Measurements from ENCODE around the gene ELN.
"Not testable (repeated sequence)": the region's sequence is repeated elsewhere in the genome, so short reads cannot be mapped to it uniquely, and the experiment has no call there.

Gene ELN

GRCh38 chr7:74007242-74007567, 20.8 kb upstream of the ELN start:
- Histone ChIP-seq H3K27me3 (no peaks in the 10 kb centered on the region), H3K4me1 (peaks cover 20 to 45% (median 28%) of the 10 kb centered on the region in 10 experiments), H3K9me3 (replicated peaks in 1 of 11) (no peaks in the 10 kb centered on the region), H4K20me1 (no peaks in the 10 kb centered on the region), H3K4me2 (no peak overlapping the region), H3K27ac (no peak overlapping the region), H3K4me3 (no peak overlapping the region), H3K9ac (no peak overlapping the region), H3K36me3 (no peaks in the 10 kb centered on the region)
- no peak for TF ChIP-seq Cebpa-rat (IDR thresholded peaks at IDR 0.05)

GRCh38 chr7:74008687-74009086, 19.3 kb upstream of the ELN start:
- H3K9ac ChIP-seq: no peak overlapping the region
- no peaks in the 10 kb centered on the region for H3K27me3 ChIP-seq
- H3K36me3 ChIP-seq: no peaks in the 10 kb centered on the region
- no peak overlapping the region for H3K27ac ChIP-seq
- H4K20me1 ChIP-seq: no peaks in the 10 kb centered on the region
- H3K4me2 ChIP-seq: no peak overlapping the region
- H3K4me1 ChIP-seq: peaks cover 19 to 45% (median 28%) of the 10 kb centered on the region in 10 experiments
- H3K4me3 ChIP-seq: no peak overlapping the region
- no peaks in the 10 kb centered on the region for H3K9me3 ChIP-seq (replicated peaks in 1 of 11)
- TF ChIP-seq Cebpa-rat (IDR thresholded peaks at IDR 0.05): no peak

GRCh38 chr7:74009719-74010118, 18.3 kb upstream of the ELN start:
- H3K27me3 ChIP-seq: no peaks in the 10 kb centered on the region
- H3K27ac ChIP-seq: peak overlapping the region in 1 of 11 experiments; percentile 14; a peak in 1 of 22 replicates
- peaks cover 23 to 50% (median 34%) of the 10 kb centered on the region in 10 experiments for H3K4me1 ChIP-seq
- no peak overlapping the region for H3K4me3 ChIP-seq
- no peak overlapping the region; a peak in 1 of 22 replicates for H3K4me2 ChIP-seq
- H4K20me1 ChIP-seq: no peaks in the 10 kb centered on the region
- H3K36me3 ChIP-seq: no peaks in the 10 kb centered on the region
- TF ChIP-seq Cebpa-rat (IDR thresholded peaks at IDR 0.05): no peak
- H3K9ac ChIP-seq: 0 out of 22 replicates have a peak overlapping the region, but pooled peaks of 1 of the 11 experiments have one; percentile 14
- no peaks in the 10 kb centered on the region for H3K9me3 ChIP-seq (replicated peaks in 1 of 11)

GRCh38 chr7:74010407-74010806, 17.6 kb upstream of the ELN start:
- H4K20me1 ChIP-seq: no peaks in the 10 kb centered on the region
- 0 out of 22 replicates have a peak overlapping the region, but pooled peaks of 1 of the 11 experiments have one; percentile 14 for H3K9ac ChIP-seq
- H3K4me1 ChIP-seq: peaks cover 26 to 55% (median 39%) of the 10 kb centered on the region in 10 experiments
- no peak overlapping the region; a peak in 1 of 22 replicates for H3K27ac ChIP-seq
- no peaks in the 10 kb centered on the region for H3K9me3 ChIP-seq (replicated peaks in 1 of 11)
- no peaks in the 10 kb centered on the region for H3K36me3 ChIP-seq
- H3K4me3 ChIP-seq: no peak overlapping the region
- no peak overlapping the region for H3K4me2 ChIP-seq
- TF ChIP-seq Cebpa-rat (IDR thresholded peaks at IDR 0.05): no peak
- no peaks in the 10 kb centered on the region for H3K27me3 ChIP-seq

- not testable (repeated sequence) for H3K9me3 ChIP-seq (replicated peaks in 1 of 11); H3K4me2 ChIP-seq; H3K27me3 ChIP-seq; H3K9ac ChIP-seq; H3K4me3 ChIP-seq; H3K36me3 ChIP-seq; H3K27ac ChIP-seq; H4K20me1 ChIP-seq
- H3K4me1 ChIP-seq: peaks cover 26 to 46% (median 34%) of the 10 kb centered on the region in 10 experiments
Measured at GRCh38 chr7:74011421-74011820, 16.6 kb upstream of the ELN start.

GRCh38 chr7:74012842-74013249, 15.1 kb upstream of the ELN start:
- Histone ChIP-seq H4K20me1 (no peaks in the 10 kb centered on the region), H3K27ac (peak overlapping the region in 10 of 11 experiments; percentile 33 to 82 (median 66); a peak in 19 of 22 replicates), H3K9ac (peak overlapping the region; percentile 31 to 77 (median 64)), H3K27me3 (no peaks in the 10 kb centered on the region), H3K4me1 (peaks cover 26 to 43% (median 36%) of the 10 kb centered on the region in 10 experiments), H3K4me3 (peak overlapping the region in 2 of 10 experiments; percentile 3 to 26; a peak in 3 of 20 replicates), H3K4me2 (peak overlapping the region; percentile 72 to 95 (median 92)), H3K36me3 (no peaks in the 10 kb centered on the region), H3K9me3 (replicated peaks in 1 of 11) (no peaks in the 10 kb centered on the region)
- TF ChIP-seq Cebpa-rat (IDR thresholded peaks at IDR 0.05): no peak

GRCh38 chr7:74013539-74014272, 14.3 kb upstream of the ELN start:
- H4K20me1 ChIP-seq: no peaks in the 10 kb centered on the region
- H3K9me3 ChIP-seq (replicated peaks in 1 of 11): no peaks in the 10 kb centered on the region
- no peaks in the 10 kb centered on the region for H3K36me3 ChIP-seq
- H3K9ac ChIP-seq: peak overlapping the region; percentile 18 to 77 (median 64); a peak in 17 of 22 replicates
- H3K27me3 ChIP-seq: no peaks in the 10 kb centered on the region
- peaks cover 26 to 43% (median 36%) of the 10 kb centered on the region in 10 experiments for H3K4me1 ChIP-seq
- H3K27ac ChIP-seq: peak overlapping the region in 10 of 11 experiments; percentile 33 to 82 (median 66); a peak in 18 of 22 replicates
- no peak for TF ChIP-seq Cebpa-rat (IDR thresholded peaks at IDR 0.05)
- H3K4me2 ChIP-seq: peak overlapping the region; percentile 72 to 95 (median 92)
- H3K4me3 ChIP-seq: peak overlapping the region in 1 of 10 experiments; percentile 26; a peak in 2 of 20 replicates

GRCh38 chr7:74014931-74015330, 13.0 kb upstream of the ELN start:
- Histone ChIP-seq H3K27me3 (no peaks in the 10 kb centered on the region), H3K9me3 (replicated peaks in 1 of 11) (no peaks in the 10 kb centered on the region), H3K9ac (no peak overlapping the region), H3K4me3 (no peak overlapping the region), H3K36me3 (no peaks in the 10 kb centered on the region), H4K20me1 (no peaks in the 10 kb centered on the region), H3K27ac (0 out of 22 replicates have a peak overlapping the region, but pooled peaks of 1 of the 11 experiments have one; percentile 80), H3K4me1 (peaks cover 26 to 39% (median 36%) of the 10 kb centered on the region in 10 experiments), H3K4me2 (peak overlapping the region; percentile 9 to 94 (median 92); a peak in 17 of 22 replicates)
- no peak for TF ChIP-seq Cebpa-rat (IDR thresholded peaks at IDR 0.05)

- no peak overlapping the region for H3K9ac ChIP-seq
- H3K9me3 ChIP-seq (replicated peaks in 1 of 11): no peaks in the 10 kb centered on the region
- no peaks in the 10 kb centered on the region for H3K36me3 ChIP-seq
- no peaks in the 10 kb centered on the region for H4K20me1 ChIP-seq
- H3K4me1 ChIP-seq: peaks cover 26 to 39% (median 35%) of the 10 kb centered on the region in 10 experiments
- no peak overlapping the region for H3K4me3 ChIP-seq
- no peak for TF ChIP-seq Cebpa-rat (IDR thresholded peaks at IDR 0.05)
- H3K4me2 ChIP-seq: no peak overlapping the region
- no peaks in the 10 kb centered on the region for H3K27me3 ChIP-seq
- no peak overlapping the region for H3K27ac ChIP-seq
Measured at GRCh38 chr7:74015670-74016069, 12.3 kb upstream of the ELN start.
